WTC11 (cell line): Measurements from ENCODE around the gene OR10R2.

Experiments
- ATF1 ChIP-seq: sonication (generic); formaldehyde crosslinking; IDR thresholded peaks from 2 replicates; pipeline ENCODE4 v1.8.1; 2023; ENCODE audit warnings: mild to moderate bottlenecking, moderate library complexity, missing genetic modification reagents
- ATF6 ChIP-seq: sonication (generic); formaldehyde crosslinking; IDR thresholded peaks from 2 replicates; pipeline ENCODE4 v1.8.1; 2023; ENCODE audit warnings: mild to moderate bottlenecking, missing genetic modification reagents
- CREB1 ChIP-seq: sonication (generic); formaldehyde crosslinking; IDR thresholded peaks from 2 replicates; pipeline ENCODE4 v1.8.0; 2023; ENCODE audit warnings: mild to moderate bottlenecking, missing genetic modification reagents
- CTCF ChIP-seq: fragments of 200-600 bp; IDR thresholded peaks from 2 replicates; pipeline ENCODE4 v1.8.0; 2022; ENCODE audit warnings: antibody characterized with exemption
- ETV6 ChIP-seq: sonication (generic); formaldehyde crosslinking; IDR thresholded peaks from 2 replicates; pipeline ENCODE4 v1.8.1; 2022; ENCODE audit warnings: mild to moderate bottlenecking, missing genetic modification reagents
- GABPB1 ChIP-seq: sonication (generic); formaldehyde crosslinking; IDR thresholded peaks from 2 replicates; pipeline ENCODE4 v1.8.1; 2023; ENCODE audit warnings: mild to moderate bottlenecking, missing genetic modification reagents
- HMGXB4 ChIP-seq: sonication (generic); formaldehyde crosslinking; IDR thresholded peaks from 2 replicates; pipeline ENCODE4 v1.8.1; 2023; ENCODE audit warnings: mild to moderate bottlenecking, moderate library complexity, missing genetic modification reagents
- MAX ChIP-seq: sonication (generic); formaldehyde crosslinking; IDR thresholded peaks from 2 replicates; pipeline ENCODE4 v1.8.0; 2022; ENCODE audit warnings: mild to moderate bottlenecking, missing genetic modification reagents
- NR1H2 ChIP-seq: sonication (generic); formaldehyde crosslinking; IDR thresholded peaks from 2 replicates; pipeline ENCODE4 v1.9.0; 2021; ENCODE audit warnings: mild to moderate bottlenecking, moderate library complexity, missing genetic modification reagents
- NR3C1 ChIP-seq: sonication (generic); formaldehyde crosslinking; conservative IDR thresholded peaks from 2 replicates; pipeline ENCODE4 v1.8.1; 2023; ENCODE audit warnings: low read depth, mild to moderate bottlenecking, missing genetic modification reagents
- PRDM15 ChIP-seq: sonication (generic); formaldehyde crosslinking; IDR thresholded peaks from 2 replicates; pipeline ENCODE4 v1.8.0; 2022; ENCODE audit warnings: missing genetic modification reagents
- ZNF532 ChIP-seq: fragments of 250-450 bp; sonication (Bioruptor Pico); IDR thresholded peaks from 2 replicates; pipeline ENCODE4 v1.9.0; 2021; ENCODE audit warnings: mild to moderate bottlenecking, borderline replicate concordance
- TF ChIP-seq, protein P1 (sequence below): sonication (generic); formaldehyde crosslinking; IDR thresholded peaks from 2 replicates; pipeline ENCODE4 v1.8.1; 2022; ENCODE audit warnings: low read depth, mild to moderate bottlenecking, moderate library complexity, missing genetic modification reagents, borderline replicate concordance
- TF ChIP-seq, protein P2 (sequence below): sonication (generic); formaldehyde crosslinking; IDR thresholded peaks from 2 replicates; pipeline ENCODE4 v1.8.0; 2022; ENCODE audit warnings: mild to moderate bottlenecking, missing genetic modification reagents

DNA sequence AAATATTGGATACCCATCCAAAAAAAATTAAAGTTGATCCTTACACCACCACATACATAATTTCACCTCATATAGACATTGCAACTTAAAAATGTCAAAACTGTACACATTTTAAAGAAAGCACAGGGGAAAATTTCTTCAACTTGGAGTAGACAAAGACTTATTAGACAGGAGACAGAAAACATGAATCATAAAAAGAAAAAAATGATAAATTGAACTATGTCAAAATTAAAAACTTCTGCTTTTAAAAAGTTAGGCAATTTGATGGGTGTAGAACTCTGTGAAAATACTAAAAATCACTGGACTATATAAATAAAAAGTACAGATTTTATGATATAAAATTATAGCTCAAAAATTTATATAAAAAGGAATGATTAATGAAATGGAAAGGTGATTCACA is 14.8 kb upstream of the OR10R2 start:
- TF ChIP-seq NR1H2 (CRISPR knock-in tag) (no peak), CREB1 (CRISPR knock-in tag) (no peak), MAX (CRISPR knock-in tag) (no peak), HMGXB4 (CRISPR knock-in tag) (no peak), CTCF (no peak), ATF1 (no peak), PRDM15 (no peak), ETV6 (CRISPR knock-in tag) (no peak), ATF6 (CRISPR knock-in tag) (no peak), ZNF532 (CRISPR knock-in tag) (no peak), NR3C1 (no peak), GABPB1 (no peak)
- TF ChIP-seq, protein P1, sequence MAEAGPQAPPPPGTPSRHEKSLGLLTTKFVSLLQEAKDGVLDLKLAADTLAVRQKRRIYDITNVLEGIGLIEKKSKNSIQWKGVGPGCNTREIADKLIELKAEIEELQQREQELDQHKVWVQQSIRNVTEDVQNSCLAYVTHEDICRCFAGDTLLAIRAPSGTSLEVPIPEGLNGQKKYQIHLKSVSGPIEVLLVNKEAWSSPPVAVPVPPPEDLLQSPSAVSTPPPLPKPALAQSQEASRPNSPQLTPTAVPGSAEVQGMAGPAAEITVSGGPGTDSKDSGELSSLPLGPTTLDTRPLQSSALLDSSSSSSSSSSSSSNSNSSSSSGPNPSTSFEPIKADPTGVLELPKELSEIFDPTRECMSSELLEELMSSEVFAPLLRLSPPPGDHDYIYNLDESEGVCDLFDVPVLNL (CRISPR knock-in tag), result no peak
- TF ChIP-seq, protein P2, sequence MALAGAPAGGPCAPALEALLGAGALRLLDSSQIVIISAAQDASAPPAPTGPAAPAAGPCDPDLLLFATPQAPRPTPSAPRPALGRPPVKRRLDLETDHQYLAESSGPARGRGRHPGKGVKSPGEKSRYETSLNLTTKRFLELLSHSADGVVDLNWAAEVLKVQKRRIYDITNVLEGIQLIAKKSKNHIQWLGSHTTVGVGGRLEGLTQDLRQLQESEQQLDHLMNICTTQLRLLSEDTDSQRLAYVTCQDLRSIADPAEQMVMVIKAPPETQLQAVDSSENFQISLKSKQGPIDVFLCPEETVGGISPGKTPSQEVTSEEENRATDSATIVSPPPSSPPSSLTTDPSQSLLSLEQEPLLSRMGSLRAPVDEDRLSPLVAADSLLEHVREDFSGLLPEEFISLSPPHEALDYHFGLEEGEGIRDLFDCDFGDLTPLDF (CRISPR knock-in tag), result no peak
